Activated CD4-positive, alpha-beta T cell treated with anti-CD3 and anti-CD28 coated beads for 36 hours (primary cell): ENCODE results near the gene KLHDC10. TPM values are rescaled to one million over a fixed set of nuclear protein-coding genes. Genes with fewer than 3 reads are reported as not detected.
"Not testable (repeated sequence)": the region's sequence is repeated elsewhere in the genome, so short reads cannot be mapped to it uniquely, and the experiment has no call there.

Source experiments
- ATAC-seq: fragments of 200-7000 bp; cut with Tn5 transposase; one replicate; pipeline ENCODE4 v1.10.0; 2021; ENCODE audit warnings: mild to moderate bottlenecking, moderate library complexity
- CTCF ChIA-PET: fragments of 350-600 bp; sonication (Branson Sonifier 250); formaldehyde crosslinking; loops from one replicate; lab custom pipeline; 2021; ENCODE audit warnings: antibody characterized with exemption; lab: Charles Lee
- POLR2A ChIA-PET: fragments of 350-600 bp; sonication (Branson Sonifier 250); formaldehyde crosslinking; loops from one replicate; lab custom pipeline; 2021; ENCODE audit warnings: antibody characterized with exemption, inconsistent platforms; lab: Charles Lee
- DNase-seq: peaks from one replicate; pipeline ENCODE4 v3.0.0-alpha.2; 2020
- H3K27ac Mint-ChIP-seq: one replicate; pipeline ENCODE4 v1.8.0; 2021; ENCODE audit warnings: mixed read lengths
- H3K27me3 Mint-ChIP-seq: one replicate; pipeline ENCODE4 v1.8.0; 2021; ENCODE audit warnings: mixed read lengths
- H3K36me3 Mint-ChIP-seq: one replicate; pipeline ENCODE4 v1.8.0; 2021; ENCODE audit warnings: low read depth, mixed read lengths
- H3K4me1 Mint-ChIP-seq: one replicate; pipeline ENCODE4 v1.8.0; 2021; ENCODE audit warnings: mixed read lengths
- H3K4me3 Mint-ChIP-seq: one replicate; pipeline ENCODE4 v1.8.0; 2021; ENCODE audit warnings: mild to moderate bottlenecking, moderate library complexity, mixed read lengths
- H3K9me3 Mint-ChIP-seq: one replicate; pipeline ENCODE4 v1.8.0; 2021; ENCODE audit warnings: low read depth, mixed read lengths
- intact Hi-C, 2 experiments: fragments of 100-400 bp; cut with DNase I in 1 of 2; cut with micrococcal nuclease in 1 of 2; formaldehyde crosslinking; loops; one replicate each; pipeline versions ENCODE4 v1.14.2 to v1.15.1; 2022 to 2024; cut with DNase I, micrococcal nuclease
- total RNA-seq, 2 experiments: library from RNA; stranded (reverse); gene quantifications; one replicate each; pipeline ENCODE4 v1.2.3, GENCODE V29; 2021

KLHDC10 gene
- total RNA-seq, 2 experiments from 2014 or later, result 13.5 to 14.2 TPM

GRCh38 chr7:130123501-130123900 is 53.2 kb downstream of the KLHDC10 start:
- H3K27ac Mint-ChIP-seq, result no peak overlapping the region
- ChIA-PET POLR2A (no interaction called here), CTCF (interaction anchor here (0.6 to 2.4 kb wide), 2 partner anchors 13 to 28 kb away, joined by 3 to 7 read pairs; no protein-coding TSS in a partner anchor)

GRCh38 chr7:130124711-130125110 is 54.4 kb downstream of the KLHDC10 start:
- DNase-seq, result no peak
- no peaks in the 10 kb centered on the region for H3K9me3 Mint-ChIP-seq
- no peaks in the 10 kb centered on the region for H3K27me3 Mint-ChIP-seq
- ChIA-PET POLR2A (no interaction called here), CTCF (interaction anchor here (2.4 kb wide), 1 partner anchor 29 kb away, joined by 7 read pairs; no protein-coding TSS in a partner anchor)
- H3K27ac Mint-ChIP-seq, result no peak overlapping the region
- peaks cover 37% of the 10 kb centered on the region for H3K36me3 Mint-ChIP-seq
- ATAC-seq, result no peak
- H3K4me3 Mint-ChIP-seq, result no peak overlapping the region
- H3K4me1 Mint-ChIP-seq, result no peaks in the 10 kb centered on the region
- intact Hi-C loops, result no loop called here

More at GRCh38 chr7:130123501-130123900, 53.2 kb downstream of the KLHDC10 start:
- intact Hi-C loops, result no loop called here
- no peaks in the 10 kb centered on the region for H3K9me3 Mint-ChIP-seq
- H3K27me3 Mint-ChIP-seq, result no peaks in the 10 kb centered on the region
- no peak for ATAC-seq
- H3K36me3 Mint-ChIP-seq, result peaks cover 32% of the 10 kb centered on the region
- DNase-seq, result no peak
- H3K4me1 Mint-ChIP-seq, result no peaks in the 10 kb centered on the region
- H3K4me3 Mint-ChIP-seq, result no peak overlapping the region

GRCh38 chr7:130126840-130127239 is 56.5 kb downstream of the KLHDC10 start:
- H3K27me3 Mint-ChIP-seq, H3K4me3 Mint-ChIP-seq, H3K27ac Mint-ChIP-seq, POLR2A ChIA-PET, H3K4me1 Mint-ChIP-seq, H3K9me3 Mint-ChIP-seq, intact Hi-C loops, DNase-seq, ATAC-seq: not testable (repeated sequence)
- peaks cover 42% of the 10 kb centered on the region for H3K36me3 Mint-ChIP-seq
- CTCF ChIA-PET, result interaction anchor here (1.2 kb wide), 1 partner anchor 9 kb away, joined by 5 read pairs; no protein-coding TSS in a partner anchor

- no peak overlapping the region for H3K4me3 Mint-ChIP-seq
- intact Hi-C loops, result no loop called here
- DNase-seq, result no peak
- ATAC-seq, result no peak
- no peaks in the 10 kb centered on the region for H3K9me3 Mint-ChIP-seq
- ChIA-PET CTCF (interaction anchor here (0.6 to 1.2 kb wide), 3 partner anchors 9 to 273 kb away, joined by 3 to 5 read pairs (median 3); no protein-coding TSS in a partner anchor), POLR2A (no interaction called here)
- no peaks in the 10 kb centered on the region for H3K27me3 Mint-ChIP-seq
- H3K4me1 Mint-ChIP-seq, result no peaks in the 10 kb centered on the region
- H3K27ac Mint-ChIP-seq, result no peak overlapping the region
- peaks cover 40% of the 10 kb centered on the region for H3K36me3 Mint-ChIP-seq
Observed at GRCh38 chr7:130127404-130127803, 57.1 kb downstream of the KLHDC10 start.

GRCh38 chr7:130127821-130128317 is 57.5 kb downstream of the KLHDC10 start:
- H3K4me3 Mint-ChIP-seq, result no peak overlapping the region
- H3K4me1 Mint-ChIP-seq, result no peaks in the 10 kb centered on the region
- no peaks in the 10 kb centered on the region for H3K9me3 Mint-ChIP-seq
- peaks cover 35% of the 10 kb centered on the region for H3K36me3 Mint-ChIP-seq
- no peak overlapping the region for H3K27ac Mint-ChIP-seq
- DNase-seq (no peak), ATAC-seq (no peak)
- intact Hi-C loops, result no loop called here
- ChIA-PET CTCF (interaction anchor here (0.6 to 1.2 kb wide), 3 partner anchors 8 to 272 kb away, joined by 3 to 5 read pairs (median 3); no protein-coding TSS in a partner anchor), POLR2A (no interaction called here)
- H3K27me3 Mint-ChIP-seq, result no peaks in the 10 kb centered on the region

GRCh38 chr7:130129011-130129411 is 58.7 kb downstream of the KLHDC10 start:
- ChIA-PET POLR2A (no interaction called here), CTCF (no interaction called here)
- no peak overlapping the region for H3K27ac Mint-ChIP-seq
- H3K4me3 Mint-ChIP-seq, result no peak overlapping the region
- no peak for DNase-seq
- H3K27me3 Mint-ChIP-seq, result no peaks in the 10 kb centered on the region
- H3K9me3 Mint-ChIP-seq, result no peaks in the 10 kb centered on the region
- peaks cover 33% of the 10 kb centered on the region for H3K36me3 Mint-ChIP-seq
- no peak for ATAC-seq
- intact Hi-C loops, result no loop called here
- no peaks in the 10 kb centered on the region for H3K4me1 Mint-ChIP-seq

- Mint-ChIP-seq H3K27ac (no peak overlapping the region), H3K4me1 (peaks cover 9% of the 10 kb centered on the region), H3K36me3 (peaks cover 29% of the 10 kb centered on the region), H3K9me3 (no peaks in the 10 kb centered on the region), H3K27me3 (no peaks in the 10 kb centered on the region), H3K4me3 (no peak overlapping the region)
- no peak for DNase-seq
- ChIA-PET POLR2A (no interaction called here), CTCF (interaction anchor here (1.0 kb wide), 1 partner anchor 60 kb away, joined by 3 read pairs; no protein-coding TSS in a partner anchor)
- no peak for ATAC-seq
- intact Hi-C loops, result no loop called here
Observed at GRCh38 chr7:130131191-130131834, 61.0 kb downstream of the KLHDC10 start.

GRCh38 chr7:130131964-130132875 is 61.9 kb downstream of the KLHDC10 start:
- H3K27me3 Mint-ChIP-seq, result no peaks in the 10 kb centered on the region
- H3K36me3 Mint-ChIP-seq, result peaks cover 28% of the 10 kb centered on the region
- CTCF ChIA-PET, result interaction anchor here (0.8 to 1.0 kb wide), 2 partner anchors 59 to 61 kb away, joined by 3 read pairs; no protein-coding TSS in a partner anchor

GRCh38 chr7:130133029-130133782 is 62.9 kb downstream of the KLHDC10 start:
- ChIA-PET POLR2A (no interaction called here), CTCF (interaction anchor here (0.8 to 1.4 kb wide), 2 partner anchors 55 to 60 kb away, joined by 3 read pairs; no protein-coding TSS in a partner anchor)
- intact Hi-C loops, result no loop called here
- no peak for ATAC-seq
- Mint-ChIP-seq H3K4me1 (peaks cover 9% of the 10 kb centered on the region), H3K27ac (no peak overlapping the region), H3K4me3 (no peak overlapping the region), H3K9me3 (no peaks in the 10 kb centered on the region), H3K27me3 (no peaks in the 10 kb centered on the region), H3K36me3 (peaks cover 34% of the 10 kb centered on the region)
- DNase-seq, result no peak

More at GRCh38 chr7:130131964-130132875, 61.9 kb downstream of the KLHDC10 start:
- Mint-ChIP-seq H3K4me3 (no peak overlapping the region), H3K9me3 (no peaks in the 10 kb centered on the region), H3K27ac (no peak overlapping the region), H3K4me1 (peaks cover 9% of the 10 kb centered on the region)
- intact Hi-C loops, result no loop called here
- POLR2A ChIA-PET, result no interaction called here
- DNase-seq (no peak), ATAC-seq (no peak)

GRCh38 chr7:130134106-130134636 is 63.8 kb downstream of the KLHDC10 start:
- ATAC-seq (no peak), DNase-seq (no peak)
- Mint-ChIP-seq H3K4me3 (no peak overlapping the region), H3K4me1 (peaks cover 9% of the 10 kb centered on the region), H3K36me3 (peaks cover 27% of the 10 kb centered on the region), H3K27ac (no peak overlapping the region), H3K9me3 (no peaks in the 10 kb centered on the region), H3K27me3 (no peaks in the 10 kb centered on the region)
- CTCF ChIA-PET, result interaction anchor here (0.7 to 1.4 kb wide), 5 partner anchors 13 to 680 kb away, joined by 3 to 4 read pairs (median 3); no protein-coding TSS in a partner anchor
- intact Hi-C loops, result no loop called here
- POLR2A ChIA-PET, result interaction anchor here (0.5 kb wide), 1 partner anchor 10 kb away, joined by 3 read pairs; no protein-coding TSS in a partner anchor
